Caco-2 (cell line): ENCODE measurements around the gene PSMG2. TPM values are rescaled to one million over a fixed set of nuclear protein-coding genes. Genes with fewer than 3 reads are reported as not detected.

Experiments used
- Bru-seq: library from RNA; stranded (reverse); fragments of 400-500 nt; gene quantifications from one replicate; lab custom pipeline; 2021; lab: Mats Ljungman, UMichigan
- BruChase-seq, 2 experiments: library from RNA; stranded (reverse); fragments of 400-500 nt; gene quantifications; one replicate each; lab custom pipeline; 2021; lab: Mats Ljungman, UMichigan
- BruUV-seq: library from RNA; stranded (reverse); fragments of 400-500 nt; replicated peaks from 2 replicates; lab custom pipeline; 2021; lab: Mats Ljungman, UMichigan
- CTCF ChIA-PET: fragments of 300-600 bp; sonication (Branson Sonifier 250); formaldehyde crosslinking; loops from one replicate; lab custom pipeline; 2022; ENCODE audit warnings: antibody characterized with exemption; lab: Charles Lee
- POLR2A ChIA-PET: fragments of 300-600 bp; sonication (Branson Sonifier 250); formaldehyde crosslinking; loops from one replicate; lab custom pipeline; 2022; ENCODE audit warnings: antibody characterized with exemption; lab: Charles Lee
- DNase-seq, 2 experiments: peaks; one replicate each; pipeline versions ENCODE4 v3.0.0 to v3.0.0-alpha.2; 2020 to 2022
- H3K27me3 ChIP-seq: replicated peaks from 2 replicates; pipeline ENCODE4 v1.6.0; 2011; ENCODE audit warnings: low read length; ENCODE audit not compliant: control insufficient read depth, insufficient read depth
- H3K36me3 ChIP-seq: 2 replicates; pipeline ENCODE4 v1.5.1; 2011; ENCODE audit warnings: low read length; ENCODE audit not compliant: control insufficient read depth, insufficient read depth
- H3K4me1 ChIP-seq: fragments of 250-450 bp; sonication (Bioruptor Pico); 2 replicates; pipeline ENCODE4 v1.5.1; 2020; ENCODE audit warnings: mild to moderate bottlenecking
- H3K4me3 ChIP-seq: 2 replicates; pipeline ENCODE4 v1.5.1; 2011; ENCODE audit warnings: low read depth, mild to moderate bottlenecking, control low read depth, low read length
- H3K9me3 ChIP-seq: fragments of 250-450 bp; sonication (Bioruptor Pico); 2 replicates; pipeline ENCODE4 v1.5.1; 2020; ENCODE audit warnings: mild to moderate bottlenecking, moderate library complexity
- H3K27ac Mint-ChIP-seq: one replicate; pipeline ENCODE4 v1.8.0; 2022; ENCODE audit warnings: mixed read lengths; ENCODE audit not compliant: unreplicated experiment
- H3K27me3 Mint-ChIP-seq: one replicate; pipeline ENCODE4 v1.8.0; 2022; ENCODE audit warnings: mixed read lengths; ENCODE audit not compliant: insufficient read depth, unreplicated experiment
- H3K36me3 Mint-ChIP-seq: one replicate; pipeline ENCODE4 v1.8.0; 2022; ENCODE audit warnings: mild to moderate bottlenecking, mixed read lengths; ENCODE audit not compliant: insufficient read depth, unreplicated experiment
- H3K4me1 Mint-ChIP-seq: one replicate; pipeline ENCODE4 v1.8.0; 2022; ENCODE audit warnings: low read depth, mixed read lengths; ENCODE audit not compliant: unreplicated experiment
- H3K4me3 Mint-ChIP-seq: one replicate; pipeline ENCODE4 v1.8.0; 2022; ENCODE audit warnings: mild to moderate bottlenecking, moderate library complexity, mixed read lengths; ENCODE audit not compliant: unreplicated experiment
- H3K9me3 Mint-ChIP-seq: one replicate; pipeline ENCODE4 v1.8.0; 2022; ENCODE audit warnings: mixed read lengths; ENCODE audit not compliant: unreplicated experiment
- intact Hi-C: fragments of 100-400 bp; cut with micrococcal nuclease; formaldehyde crosslinking; loops from one replicate; pipeline ENCODE4 v1.10.0; 2022; ENCODE audit not compliant: unreplicated experiment
- long read RNA-seq: library from polyadenylated mRNA; stranded (forward); transcript quantifications from one replicate; pipeline ENCODE4 v2.0.0, GENCODE V29; 2022
- total RNA-seq: library from RNA; stranded (reverse); gene quantifications from 2 replicates; pipeline ENCODE4 v1.2.3, GENCODE V29; 2022
- TF ChIP-seq, protein P1 (sequence below), 2 experiments: fragments of 200-600 bp in 1 of 2; IDR thresholded peaks; 1 replicate in 1 of 2; 2 replicates in 1 of 2; pipeline versions ENCODE4 v1.5.1 to v1.8.0; 2011 to 2022; ENCODE audit warnings: antibody characterized with exemption in 1 of 2, control low read depth in 1 of 2, inconsistent platforms in 1 of 2, low read depth in 1 of 2, low read length in 1 of 2, mild to moderate bottlenecking in 1 of 2, moderate library complexity in 1 of 2; ENCODE audit not compliant: insufficient read depth in 1 of 2, severe bottlenecking in 1 of 2, unreplicated experiment in 1 of 2

PSMG2 gene, protein sequence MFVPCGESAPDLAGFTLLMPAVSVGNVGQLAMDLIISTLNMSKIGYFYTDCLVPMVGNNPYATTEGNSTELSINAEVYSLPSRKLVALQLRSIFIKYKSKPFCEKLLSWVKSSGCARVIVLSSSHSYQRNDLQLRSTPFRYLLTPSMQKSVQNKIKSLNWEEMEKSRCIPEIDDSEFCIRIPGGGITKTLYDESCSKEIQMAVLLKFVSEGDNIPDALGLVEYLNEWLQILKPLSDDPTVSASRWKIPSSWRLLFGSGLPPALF
- total RNA-seq, result 106 and 108 TPM in 2 replicates
- Bru-seq, nascent RNA, result percentile 71 among the genes with signal in this experiment
- BruChase-seq, experiment 1, labeled RNA remaining after a 2-hour chase, result percentile 74 among the genes with signal in this experiment
- BruChase-seq, experiment 2, labeled RNA remaining after a 6-hour chase, result percentile 79 among the genes with signal in this experiment
- long read RNA-seq, transcript PSMG2-201 (7 exons, 1,686 nt), result major isoform, 91 of 105 reads
- long read RNA-seq, partial matches to known transcripts, result 1 of 105 reads
- long read RNA-seq, other reads (novel, unspliced or antisense), result 11 of 105 reads

DNA sequence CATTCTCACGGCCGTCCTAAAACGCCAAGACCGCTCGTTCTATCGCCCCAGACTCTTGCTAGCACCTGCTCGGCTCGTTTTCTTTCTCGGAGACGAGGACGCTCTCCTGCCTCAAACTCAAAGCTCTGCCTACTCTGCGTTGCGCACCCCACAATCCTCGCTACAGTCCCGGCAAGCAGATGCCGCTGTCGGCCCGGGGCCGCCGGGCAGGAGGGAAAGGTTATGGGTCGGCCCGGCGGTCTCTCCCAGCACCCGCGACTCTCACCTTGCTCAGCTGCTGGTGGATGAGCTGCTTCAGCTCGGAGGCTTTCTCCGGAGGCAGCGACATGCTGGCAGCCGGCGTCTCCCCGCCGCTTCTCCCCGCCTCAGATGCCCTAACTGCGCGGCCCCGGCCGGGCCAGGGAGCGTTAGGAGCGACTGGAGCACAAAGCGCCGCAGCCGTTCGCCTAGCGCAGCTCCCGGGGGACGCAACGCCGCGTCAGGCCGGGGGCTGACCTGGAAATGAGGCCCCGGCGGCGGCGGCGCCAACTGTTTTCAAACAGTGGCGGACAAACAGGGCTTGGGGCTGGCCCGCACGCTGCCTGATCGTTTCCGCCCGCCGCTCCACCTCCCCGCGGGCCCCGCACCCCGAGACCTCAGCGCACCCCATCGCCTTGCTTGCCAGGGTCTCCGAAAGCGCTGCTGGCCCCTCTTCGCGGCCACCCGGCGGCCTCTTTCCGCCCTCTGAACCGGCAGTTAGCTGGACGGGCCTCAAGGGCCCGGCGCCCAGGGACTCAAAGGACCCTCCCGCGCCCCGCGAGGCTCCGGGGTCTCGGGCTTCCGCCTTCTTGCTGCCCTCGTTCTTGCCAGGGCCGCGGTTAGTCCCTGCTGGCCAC, at the start of gene PSMG2, which contains the start of gene CEP76:
Gene PSMG2 (plus strand): TSS at position 822 of the 875 bp plus-strand sequence. CDS start 66 bp downstream, outside the sequence.
Gene CEP76 (minus strand): TSS at position 503 of the 875 bp plus-strand sequence. CDS start 175 bp downstream, at position 328.
- Mint-ChIP-seq H3K36me3 (peaks cover 50% of the 10 kb centered on the region), H3K4me3 (peak within 1 kb of the TSS; percentile 92), H3K9me3 (no peaks in the 10 kb centered on the region), H3K27ac (peak within 1 kb of the TSS; percentile 100), H3K4me1 (peaks cover 24% of the 10 kb centered on the region), H3K27me3 (no peaks in the 10 kb centered on the region)
- TF ChIP-seq, protein P1, sequence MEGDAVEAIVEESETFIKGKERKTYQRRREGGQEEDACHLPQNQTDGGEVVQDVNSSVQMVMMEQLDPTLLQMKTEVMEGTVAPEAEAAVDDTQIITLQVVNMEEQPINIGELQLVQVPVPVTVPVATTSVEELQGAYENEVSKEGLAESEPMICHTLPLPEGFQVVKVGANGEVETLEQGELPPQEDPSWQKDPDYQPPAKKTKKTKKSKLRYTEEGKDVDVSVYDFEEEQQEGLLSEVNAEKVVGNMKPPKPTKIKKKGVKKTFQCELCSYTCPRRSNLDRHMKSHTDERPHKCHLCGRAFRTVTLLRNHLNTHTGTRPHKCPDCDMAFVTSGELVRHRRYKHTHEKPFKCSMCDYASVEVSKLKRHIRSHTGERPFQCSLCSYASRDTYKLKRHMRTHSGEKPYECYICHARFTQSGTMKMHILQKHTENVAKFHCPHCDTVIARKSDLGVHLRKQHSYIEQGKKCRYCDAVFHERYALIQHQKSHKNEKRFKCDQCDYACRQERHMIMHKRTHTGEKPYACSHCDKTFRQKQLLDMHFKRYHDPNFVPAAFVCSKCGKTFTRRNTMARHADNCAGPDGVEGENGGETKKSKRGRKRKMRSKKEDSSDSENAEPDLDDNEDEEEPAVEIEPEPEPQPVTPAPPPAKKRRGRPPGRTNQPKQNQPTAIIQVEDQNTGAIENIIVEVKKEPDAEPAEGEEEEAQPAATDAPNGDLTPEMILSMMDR (IDR thresholded peaks at IDR 0.05; ENCODE audit: insufficient read depth in 1 of 2, low read depth in 1 of 2, low read length in 1 of 2, severe bottlenecking in 1 of 2, unreplicated experiment in 1 of 2), result no peak
- CTCF ChIA-PET, result interaction anchor here (0.5 to 1.3 kb wide), 3 partner anchors 181 to 517 kb away, joined by 3 to 4 read pairs (median 3); partner anchors contain the start of gene AFG3L2
- H3K27me3 ChIP-seq, result no peaks in the 10 kb centered on the region
- H3K36me3 ChIP-seq, result 0 out of 2 replicates have a peak, but pooled peaks cover under 1% of the 10 kb centered on the region
- POLR2A ChIA-PET, result interaction anchor here (0.5 to 1.7 kb wide), 18 partner anchors 9 to 1597 kb away, joined by 3 to 8 read pairs (median 4); partner anchors contain the start of genes AFG3L2, CEP192 and PTPN2
- DNase-seq, result peak; percentile 90 to 93
- intact Hi-C loops, result no loop called here
- H3K4me1 ChIP-seq, result peaks cover 22% of the 10 kb centered on the region
- peak within 1 kb of the TSS; percentile 50 for H3K4me3 ChIP-seq
- H3K9me3 ChIP-seq, result no peaks in the 10 kb centered on the region
- no TSS peak for BruUV-seq

DNA sequence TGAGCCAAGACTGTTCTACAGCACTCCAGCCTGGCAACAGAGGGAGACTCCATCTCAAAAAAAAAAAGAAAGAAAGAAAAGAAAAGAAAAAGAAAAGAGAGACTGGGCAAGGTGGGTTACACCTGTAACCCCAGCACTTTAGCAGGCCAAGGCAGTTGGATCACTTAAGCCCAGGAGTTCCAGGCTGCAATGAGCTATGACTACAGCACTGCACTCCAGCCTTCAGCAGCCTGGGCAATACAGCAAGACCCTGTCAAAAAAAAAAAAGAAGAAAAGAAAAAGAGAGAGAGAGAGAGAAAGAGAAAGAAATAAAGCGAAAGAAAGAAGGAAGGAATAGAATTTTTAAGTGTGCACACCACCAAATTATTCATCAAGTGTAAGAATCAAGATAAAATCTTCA, 47.9 kb upstream of the PSMG2 start:
- H3K4me3 Mint-ChIP-seq, result no peak overlapping the region
- Histone ChIP-seq H3K4me1 (peaks cover 3% of the 10 kb centered on the region; the same call in 1 of the 2 replicates), H3K4me3 (no peak overlapping the region), H3K36me3 (no peaks in the 10 kb centered on the region), H3K9me3 (no peaks in the 10 kb centered on the region), H3K27me3 (no peaks in the 10 kb centered on the region)
- H3K9me3 Mint-ChIP-seq, result no peaks in the 10 kb centered on the region
- BruUV-seq, result no TSS peak
- TF ChIP-seq, protein P1 (IDR thresholded peaks at IDR 0.05; ENCODE audit: insufficient read depth in 1 of 2, low read depth in 1 of 2, low read length in 1 of 2, severe bottlenecking in 1 of 2, unreplicated experiment in 1 of 2), result no peak
- POLR2A ChIA-PET, result no interaction called here
- peaks cover 15% of the 10 kb centered on the region for H3K4me1 Mint-ChIP-seq
- DNase-seq, result no peak
- H3K36me3 Mint-ChIP-seq, result no peaks in the 10 kb centered on the region
- H3K27ac Mint-ChIP-seq, result no peak overlapping the region
- no peaks in the 10 kb centered on the region for H3K27me3 Mint-ChIP-seq
- CTCF ChIA-PET, result no interaction called here
- intact Hi-C loops, result loop anchor here (5.0 to 10.0 kb wide), 3 partner anchors 113 to 248 kb away; partner anchors contain the start of gene PRELID3A
